CD8-positive, alpha-beta memory T cell (primary cell): ENCODE measurements around the gene TMEM233. TPM values are rescaled to one million over a fixed set of nuclear protein-coding genes. Genes with fewer than 3 reads are reported as not detected.

ENCODE experiments used
- CTCF ChIA-PET: fragments of 350-600 bp; sonication (Branson Sonifier 250); formaldehyde crosslinking; loops from one replicate; lab custom pipeline; 2021; ENCODE audit warnings: antibody characterized with exemption; lab: Charles Lee
- POLR2A ChIA-PET: fragments of 350-600 bp; sonication (Branson Sonifier 250); formaldehyde crosslinking; loops from one replicate; lab custom pipeline; 2021; ENCODE audit warnings: antibody characterized with exemption; lab: Charles Lee
- DNase-seq, 5 donors: peaks; one replicate each; pipeline versions ENCODE4 v3.0.0 to v3.0.0-alpha.2; 2020 to 2022; ENCODE audit warnings: mixed read lengths in 1 of 5
- H3K27ac ChIP-seq: one replicate; pipeline ENCODE4 v1.7.0; 2013; ENCODE audit warnings: low read depth, mild to moderate bottlenecking, low read length, moderate library complexity
- H3K27me3 ChIP-seq: 2 replicates; pipeline ENCODE4 v1.7.0; 2013; ENCODE audit warnings: low read length, mild to moderate bottlenecking; ENCODE audit not compliant: insufficient read depth, poor library complexity, severe bottlenecking
- H3K36me3 ChIP-seq: 2 replicates; pipeline ENCODE4 v1.7.0; 2013; ENCODE audit warnings: mild to moderate bottlenecking, low read length, moderate library complexity; ENCODE audit not compliant: insufficient read depth
- H3K4me1 ChIP-seq: 2 replicates; pipeline ENCODE4 v1.7.0; 2013; ENCODE audit warnings: mild to moderate bottlenecking, low read length, moderate library complexity; ENCODE audit not compliant: insufficient read depth
- H3K4me3 ChIP-seq: 2 replicates; pipeline ENCODE4 v1.7.0; 2013; ENCODE audit warnings: mild to moderate bottlenecking, low read length
- H3K9me3 ChIP-seq: 2 replicates; pipeline ENCODE4 v1.7.0; 2013; ENCODE audit warnings: mild to moderate bottlenecking, low read length
- H3K27ac Mint-ChIP-seq, 8 donors: one replicate each; pipeline ENCODE4 v1.8.0; 2020 to 2021; ENCODE audit warnings: mixed read lengths in 8 of 8, mild to moderate bottlenecking in 6 of 8, inconsistent platforms in 3 of 8, moderate library complexity in 3 of 8
- H3K27me3 Mint-ChIP-seq, 2 donors: one replicate each; pipeline ENCODE4 v1.8.0; 2020 to 2021; ENCODE audit warnings: mixed read lengths in 2 of 2, mild to moderate bottlenecking in 1 of 2, moderate library complexity in 1 of 2
- H3K36me3 Mint-ChIP-seq, 3 donors: one replicate each; pipeline ENCODE4 v1.8.0; 2020 to 2021; ENCODE audit warnings: mixed read lengths in 3 of 3, inconsistent platforms in 1 of 3, mild to moderate bottlenecking in 1 of 3
- H3K4me1 Mint-ChIP-seq, 3 donors: one replicate each; pipeline ENCODE4 v1.8.0; 2020 to 2021; ENCODE audit warnings: mixed read lengths in 3 of 3, inconsistent platforms in 1 of 3, mild to moderate bottlenecking in 1 of 3
- H3K4me3 Mint-ChIP-seq, 7 donors: one replicate each; pipeline ENCODE4 v1.8.0; 2020 to 2021; ENCODE audit warnings: mixed read lengths in 7 of 7, mild to moderate bottlenecking in 6 of 7, moderate library complexity in 4 of 7, inconsistent platforms in 2 of 7
- H3K9me3 Mint-ChIP-seq, 5 donors: one replicate each; pipeline ENCODE4 v1.8.0; 2020 to 2022; ENCODE audit warnings: mixed read lengths in 5 of 5, mild to moderate bottlenecking in 3 of 5, moderate library complexity in 2 of 5, inconsistent platforms in 1 of 5
- polyA plus RNA-seq: library from polyadenylated mRNA; unstranded; fragments of 300-500 nt; fragmentation: Illumina TruSeq; gene quantifications from one replicate; pipeline ENCODE4 v1.2.3, GENCODE V29; 2021
- total RNA-seq, 2 experiments: library from RNA; stranded (reverse); gene quantifications; one replicate each; pipeline ENCODE4 v1.2.3, GENCODE V29; 2021

TMEM233 gene
- total RNA-seq, result not detected
- not detected for polyA plus RNA-seq

GRCh38 chr12:119593578-119594398 is at the start of gene TMEM233:
TSS of gene TMEM233 (plus strand) at chr12:119593774. CDS start at chr12:119593849, 75 bp downstream.
- Mint-ChIP-seq H3K9me3 (peaks cover 0 to 1% (median 0%) of the 10 kb centered on the region in 5 donors), H3K27me3 (peaks cover 45 to 80% of the 10 kb centered on the region in 2 donors), H3K4me1 (peaks cover 9 to 16% (median 11%) of the 10 kb centered on the region in 3 donors), H3K27ac (no peak within 1 kb of the TSS), H3K36me3 (no peaks in the 10 kb centered on the region), H3K4me3 (no peak within 1 kb of the TSS)
- Histone ChIP-seq H3K27ac (no peak within 1 kb of the TSS), H3K36me3 (no peaks in the 10 kb centered on the region), H3K4me3 (no peak within 1 kb of the TSS), H3K27me3 (peaks cover 4% of the 10 kb centered on the region), H3K4me1 (no peaks in the 10 kb centered on the region), H3K9me3 (no peaks in the 10 kb centered on the region)
- ChIA-PET POLR2A (no interaction called here), CTCF (no interaction called here)
- no peak for DNase-seq

GRCh38 chr12:119544765-119545625 is 48.6 kb upstream of the TMEM233 start:
- Mint-ChIP-seq H3K27me3 (peaks cover 19 to 61% of the 10 kb centered on the region in 2 donors), H3K4me3 (no peak overlapping the region), H3K9me3 (no peaks in the 10 kb centered on the region), H3K36me3 (no peaks in the 10 kb centered on the region), H3K27ac (no peak overlapping the region), H3K4me1 (no peaks in the 10 kb centered on the region)
- H3K4me3 ChIP-seq, result no peak overlapping the region
- H3K27me3 ChIP-seq, result no peaks in the 10 kb centered on the region
- no peaks in the 10 kb centered on the region for H3K36me3 ChIP-seq
- ChIA-PET POLR2A (no interaction called here), CTCF (interaction anchor here (1.4 kb wide), 1 partner anchor 11 kb away, joined by 5 read pairs; no protein-coding TSS in a partner anchor)
- no peaks in the 10 kb centered on the region for H3K9me3 ChIP-seq
- no peak overlapping the region for H3K27ac ChIP-seq
- peak; percentile 28 to 59 (median 36) for DNase-seq
- no peaks in the 10 kb centered on the region for H3K4me1 ChIP-seq

- ChIA-PET CTCF (no interaction called here), POLR2A (no interaction called here)
- no peaks in the 10 kb centered on the region for H3K4me1 ChIP-seq
- Mint-ChIP-seq H3K4me3 (no peak overlapping the region), H3K27me3 (peaks cover 18 to 56% of the 10 kb centered on the region in 2 donors), H3K9me3 (no peaks in the 10 kb centered on the region), H3K27ac (no peak overlapping the region), H3K36me3 (no peaks in the 10 kb centered on the region), H3K4me1 (no peaks in the 10 kb centered on the region)
- H3K4me3 ChIP-seq, result no peak overlapping the region
- no peaks in the 10 kb centered on the region for H3K36me3 ChIP-seq
- H3K27ac ChIP-seq, result no peak overlapping the region
- no peak for DNase-seq
- H3K27me3 ChIP-seq, result no peaks in the 10 kb centered on the region
- H3K9me3 ChIP-seq, result no peaks in the 10 kb centered on the region
These were observed 47.2 kb upstream of the TMEM233 start for GRCh38 chr12:119546340-119546739.

- peaks cover 16 to 59% of the 10 kb centered on the region in 2 donors for H3K27me3 Mint-ChIP-seq
- Histone ChIP-seq H3K36me3 (no peaks in the 10 kb centered on the region), H3K27ac (no peak overlapping the region), H3K27me3 (no peaks in the 10 kb centered on the region), H3K4me3 (no peak overlapping the region), H3K4me1 (no peaks in the 10 kb centered on the region), H3K9me3 (no peaks in the 10 kb centered on the region)
- POLR2A ChIA-PET, result no interaction called here
- no peak overlapping the region for H3K4me3 Mint-ChIP-seq
- no peaks in the 10 kb centered on the region for H3K9me3 Mint-ChIP-seq
- no peak overlapping the region for H3K27ac Mint-ChIP-seq
- H3K4me1 Mint-ChIP-seq, result no peaks in the 10 kb centered on the region
- DNase-seq, result no peak
- CTCF ChIA-PET, result no interaction called here
- no peaks in the 10 kb centered on the region for H3K36me3 Mint-ChIP-seq
These were observed 46.6 kb upstream of the TMEM233 start for GRCh38 chr12:119547001-119547400.

GRCh38 chr12:119556854-119557253 is 36.7 kb upstream of the TMEM233 start:
- ChIA-PET CTCF (no interaction called here), POLR2A (no interaction called here)
- H3K4me1 Mint-ChIP-seq, result no peaks in the 10 kb centered on the region
- Histone ChIP-seq H3K27me3 (no peaks in the 10 kb centered on the region), H3K4me3 (no peak overlapping the region), H3K4me1 (no peaks in the 10 kb centered on the region), H3K27ac (no peak overlapping the region), H3K9me3 (no peaks in the 10 kb centered on the region), H3K36me3 (no peaks in the 10 kb centered on the region)
- H3K27me3 Mint-ChIP-seq, result peaks cover 10 to 45% of the 10 kb centered on the region in 2 donors
- peaks cover 0 to 1% (median 0%) of the 10 kb centered on the region in 5 donors for H3K9me3 Mint-ChIP-seq
- H3K4me3 Mint-ChIP-seq, result no peak overlapping the region
- no peaks in the 10 kb centered on the region for H3K36me3 Mint-ChIP-seq
- no peak overlapping the region for H3K27ac Mint-ChIP-seq
- no peak for DNase-seq

- Mint-ChIP-seq H3K4me1 (no peaks in the 10 kb centered on the region), H3K36me3 (no peaks in the 10 kb centered on the region), H3K4me3 (no peak overlapping the region), H3K27ac (no peak overlapping the region), H3K27me3 (peaks cover 13 to 24% of the 10 kb centered on the region in 2 donors), H3K9me3 (no peaks in the 10 kb centered on the region)
- Histone ChIP-seq H3K9me3 (no peaks in the 10 kb centered on the region), H3K4me1 (no peaks in the 10 kb centered on the region), H3K4me3 (no peak overlapping the region), H3K36me3 (no peaks in the 10 kb centered on the region), H3K27me3 (no peaks in the 10 kb centered on the region), H3K27ac (no peak overlapping the region)
- no peak for DNase-seq
- POLR2A ChIA-PET, result no interaction called here
- CTCF ChIA-PET, result no interaction called here
These were observed 28.2 kb upstream of the TMEM233 start for GRCh38 chr12:119565404-119565803.

- H3K27ac ChIP-seq, result no peak overlapping the region
- no peak overlapping the region for H3K4me3 Mint-ChIP-seq
- H3K9me3 ChIP-seq, result no peaks in the 10 kb centered on the region
- no peaks in the 10 kb centered on the region for H3K4me1 Mint-ChIP-seq
- no peaks in the 10 kb centered on the region for H3K27me3 ChIP-seq
- no peaks in the 10 kb centered on the region for H3K9me3 Mint-ChIP-seq
- no peaks in the 10 kb centered on the region for H3K4me1 ChIP-seq
- peaks cover 8 to 26% of the 10 kb centered on the region in 2 donors for H3K27me3 Mint-ChIP-seq
- ChIA-PET POLR2A (no interaction called here), CTCF (no interaction called here)
- H3K4me3 ChIP-seq, result no peak overlapping the region
- no peak for DNase-seq
- no peaks in the 10 kb centered on the region for H3K36me3 ChIP-seq
- no peaks in the 10 kb centered on the region for H3K36me3 Mint-ChIP-seq
- no peak overlapping the region for H3K27ac Mint-ChIP-seq
These were observed 22.8 kb upstream of the TMEM233 start for GRCh38 chr12:119570771-119571170.

- Histone ChIP-seq H3K27ac (no peak overlapping the region), H3K4me3 (no peak overlapping the region), H3K36me3 (no peaks in the 10 kb centered on the region), H3K4me1 (no peaks in the 10 kb centered on the region), H3K9me3 (no peaks in the 10 kb centered on the region), H3K27me3 (no peaks in the 10 kb centered on the region)
- no peaks in the 10 kb centered on the region for H3K9me3 Mint-ChIP-seq
- ChIA-PET POLR2A (no interaction called here), CTCF (no interaction called here)
- H3K27me3 Mint-ChIP-seq, result peaks cover 13 to 31% of the 10 kb centered on the region in 2 donors
- H3K36me3 Mint-ChIP-seq, result no peaks in the 10 kb centered on the region
- H3K27ac Mint-ChIP-seq, result no peak overlapping the region
- H3K4me3 Mint-ChIP-seq, result no peak overlapping the region
- no peaks in the 10 kb centered on the region for H3K4me1 Mint-ChIP-seq
- no peak for DNase-seq
These were observed 20.5 kb upstream of the TMEM233 start for GRCh38 chr12:119573086-119573485.
